Measurements from ENCODE around the gene TACR1. TPM values are rescaled to one million over a fixed set of nuclear protein-coding genes. Genes with fewer than 3 reads are reported as not detected.
"Not testable (repeated sequence)": the region's sequence is repeated elsewhere in the genome, so short reads cannot be mapped to it uniquely, and the experiment has no call there.

The TACR1 gene
- total and polyA plus RNA-seq, 4 donors, result 0.08 to 9.8 (median 3.4) TPM; not detected in 1

GRCh38 chr2:75182606-75183005 lies 16.7 kb downstream of the TACR1 start:
- DNase-seq (no peak), ATAC-seq (ENCODE audit: low FRiP score) (no peak)
- 85 to 89% methylated on average over 3 of the region's 3 CpGs for WGBS, 2 donors
- Histone ChIP-seq H3K9me3 (ENCODE audit: control insufficient read depth, low read length) (peaks cover 3% of the 10 kb centered on the region), H3K27ac (ENCODE audit: low read depth in 1 of 2, low read length in 2 of 2) (no peak overlapping the region), H3K4me1 (ENCODE audit: control insufficient read depth in 1 of 2, insufficient read depth in 2 of 2, low read length in 2 of 2) (no peaks in the 10 kb centered on the region), H3K36me3 (ENCODE audit: control insufficient read depth in 1 of 2, insufficient read depth in 2 of 2, low read length in 1 of 2) (no peaks in the 10 kb centered on the region), H3K4me3 (ENCODE audit: low read length in 2 of 2) (no peak overlapping the region), H3K27me3 (ENCODE audit: control insufficient read depth in 1 of 2, insufficient read depth in 2 of 2, low read length in 1 of 2) (peaks cover 0 to 2% of the 10 kb centered on the region in 2 donors)
- intact Hi-C loops (cut with DNase I), result no loop called here

GRCh38 chr2:75180476-75180875 lies 18.8 kb downstream of the TACR1 start:
- no peak overlapping the region for H3K4me3 ChIP-seq (ENCODE audit: low read length in 2 of 2)
- DNase-seq (no peak), ATAC-seq (ENCODE audit: low FRiP score) (no peak)
- no peaks in the 10 kb centered on the region for H3K36me3 ChIP-seq (ENCODE audit: control insufficient read depth in 1 of 2, insufficient read depth in 2 of 2, low read length in 1 of 2)
- H3K9me3 ChIP-seq (ENCODE audit: control insufficient read depth, low read length), result peaks cover 3% of the 10 kb centered on the region
- intact Hi-C loops (cut with DNase I), result no loop called here
- H3K27ac ChIP-seq (ENCODE audit: low read depth in 1 of 2, low read length in 2 of 2), result no peak overlapping the region
- H3K27me3 ChIP-seq (ENCODE audit: control insufficient read depth in 1 of 2, insufficient read depth in 2 of 2, low read length in 1 of 2), result peaks cover 0 to 2% of the 10 kb centered on the region in 2 donors
- H3K4me1 ChIP-seq (ENCODE audit: control insufficient read depth in 1 of 2, insufficient read depth in 2 of 2, low read length in 2 of 2), result no peaks in the 10 kb centered on the region

GRCh38 chr2:75177427-75177826 lies 21.9 kb downstream of the TACR1 start:
- peaks cover 3% of the 10 kb centered on the region for H3K9me3 ChIP-seq (ENCODE audit: control insufficient read depth, low read length)
- no peak for DNase-seq
- no peak overlapping the region for H3K27ac ChIP-seq (ENCODE audit: low read depth in 1 of 2, low read length in 2 of 2)
- H3K36me3 ChIP-seq (ENCODE audit: control insufficient read depth in 1 of 2, insufficient read depth in 2 of 2, low read length in 1 of 2), result no peaks in the 10 kb centered on the region
- peaks cover 0 to 2% of the 10 kb centered on the region in 2 donors for H3K27me3 ChIP-seq (ENCODE audit: control insufficient read depth in 1 of 2, insufficient read depth in 2 of 2, low read length in 1 of 2)
- intact Hi-C loops (cut with DNase I), result no loop called here
- no peak overlapping the region for H3K4me3 ChIP-seq (ENCODE audit: low read length in 2 of 2)
- WGBS, 2 donors, result 25 to 29% methylated on average over 2 of the region's 2 CpGs
- ATAC-seq (ENCODE audit: low FRiP score), result no peak
- H3K4me1 ChIP-seq (ENCODE audit: control insufficient read depth in 1 of 2, insufficient read depth in 2 of 2, low read length in 2 of 2), result no peaks in the 10 kb centered on the region

- no peak overlapping the region for H3K4me3 ChIP-seq (ENCODE audit: low read length in 2 of 2)
- peaks cover 0 to 2% of the 10 kb centered on the region in 2 donors for H3K27me3 ChIP-seq (ENCODE audit: control insufficient read depth in 1 of 2, insufficient read depth in 2 of 2, low read length in 1 of 2)
- no peaks in the 10 kb centered on the region for H3K4me1 ChIP-seq (ENCODE audit: control insufficient read depth in 1 of 2, insufficient read depth in 2 of 2, low read length in 2 of 2)
- 19 to 29% methylated on average over 3 of the region's 3 CpGs for WGBS, 2 donors
- DNase-seq (no peak), ATAC-seq (ENCODE audit: low FRiP score) (no peak)
- intact Hi-C loops (cut with DNase I), result no loop called here
- no peak overlapping the region for H3K27ac ChIP-seq (ENCODE audit: low read depth in 1 of 2, low read length in 2 of 2)
- H3K36me3 ChIP-seq (ENCODE audit: control insufficient read depth in 1 of 2, insufficient read depth in 2 of 2, low read length in 1 of 2), result no peaks in the 10 kb centered on the region
- no peaks in the 10 kb centered on the region for H3K9me3 ChIP-seq (ENCODE audit: control insufficient read depth, low read length)
Measured at GRCh38 chr2:75175456-75175855, 23.9 kb downstream of the TACR1 start.

- no peak for ATAC-seq (ENCODE audit: low FRiP score)
- WGBS, 2 donors, result 74 to 79% methylated on average over 2 of the region's 2 CpGs
- Histone ChIP-seq H3K36me3 (ENCODE audit: control insufficient read depth in 1 of 2, insufficient read depth in 2 of 2, low read length in 1 of 2) (no peaks in the 10 kb centered on the region), H3K27me3 (ENCODE audit: control insufficient read depth in 1 of 2, insufficient read depth in 2 of 2, low read length in 1 of 2) (peaks cover 0 to 2% of the 10 kb centered on the region in 2 donors), H3K4me1 (ENCODE audit: control insufficient read depth in 1 of 2, insufficient read depth in 2 of 2, low read length in 2 of 2) (no peaks in the 10 kb centered on the region), H3K4me3 (ENCODE audit: low read length in 2 of 2) (no peak overlapping the region), H3K9me3 (ENCODE audit: control insufficient read depth, low read length) (no peaks in the 10 kb centered on the region), H3K27ac (ENCODE audit: low read depth in 1 of 2, low read length in 2 of 2) (no peak overlapping the region)
- DNase-seq, result no peak
- intact Hi-C loops (cut with DNase I), result no loop called here
Measured at GRCh38 chr2:75174981-75175380, 24.3 kb downstream of the TACR1 start.

GRCh38 chr2:75174519-75174918 lies 24.8 kb downstream of the TACR1 start:
- Histone ChIP-seq H3K27ac (ENCODE audit: low read depth in 1 of 2, low read length in 2 of 2) (no peak overlapping the region), H3K36me3 (ENCODE audit: control insufficient read depth in 1 of 2, insufficient read depth in 2 of 2, low read length in 1 of 2) (no peaks in the 10 kb centered on the region), H3K9me3 (ENCODE audit: control insufficient read depth, low read length) (no peaks in the 10 kb centered on the region), H3K4me3 (ENCODE audit: low read length in 2 of 2) (no peak overlapping the region), H3K27me3 (ENCODE audit: control insufficient read depth in 1 of 2, insufficient read depth in 2 of 2, low read length in 1 of 2) (peaks cover 0 to under 1% of the 10 kb centered on the region in 2 donors), H3K4me1 (ENCODE audit: control insufficient read depth in 1 of 2, insufficient read depth in 2 of 2, low read length in 2 of 2) (no peaks in the 10 kb centered on the region)
- no peak for DNase-seq
- intact Hi-C loops (cut with DNase I), result no loop called here
- WGBS, 2 donors, result 34 to 47% methylated on average over 2 of the region's 2 CpGs
- no peak for ATAC-seq (ENCODE audit: low FRiP score)

- no peak for ATAC-seq (ENCODE audit: low FRiP score)
- intact Hi-C loops (cut with DNase I), result no loop called here
- Histone ChIP-seq H3K36me3 (ENCODE audit: control insufficient read depth in 1 of 2, insufficient read depth in 2 of 2, low read length in 1 of 2) (no peaks in the 10 kb centered on the region), H3K4me3 (ENCODE audit: low read length in 2 of 2) (no peak overlapping the region), H3K27ac (ENCODE audit: low read depth in 1 of 2, low read length in 2 of 2) (no peak overlapping the region), H3K4me1 (ENCODE audit: control insufficient read depth in 1 of 2, insufficient read depth in 2 of 2, low read length in 2 of 2) (no peaks in the 10 kb centered on the region), H3K27me3 (ENCODE audit: control insufficient read depth in 1 of 2, insufficient read depth in 2 of 2, low read length in 1 of 2) (no peaks in the 10 kb centered on the region), H3K9me3 (ENCODE audit: control insufficient read depth, low read length) (no peaks in the 10 kb centered on the region)
- DNase-seq, result no peak
Measured at GRCh38 chr2:75173740-75174139, 25.6 kb downstream of the TACR1 start.

- H3K4me1 ChIP-seq (ENCODE audit: control insufficient read depth in 1 of 2, insufficient read depth in 2 of 2, low read length in 2 of 2); DNase-seq; intact Hi-C loops (cut with DNase I); ATAC-seq (ENCODE audit: low FRiP score); H3K4me3 ChIP-seq (ENCODE audit: low read length in 2 of 2); H3K9me3 ChIP-seq (ENCODE audit: control insufficient read depth, low read length); H3K27ac ChIP-seq (ENCODE audit: low read depth in 1 of 2, low read length in 2 of 2); H3K36me3 ChIP-seq (ENCODE audit: control insufficient read depth in 1 of 2, insufficient read depth in 2 of 2, low read length in 1 of 2); H3K27me3 ChIP-seq (ENCODE audit: control insufficient read depth in 1 of 2, insufficient read depth in 2 of 2, low read length in 1 of 2): not testable (repeated sequence)
- 89 to 93% methylated on average over 5 of the region's 5 CpGs for WGBS, 2 donors
Measured at GRCh38 chr2:75171423-75171822, 27.9 kb downstream of the TACR1 start.

GRCh38 chr2:75170889-75171288 lies 28.4 kb downstream of the TACR1 start:
- ATAC-seq (ENCODE audit: low FRiP score), result no peak
- WGBS, 2 donors, result 93 to 95% methylated on average over 2 of the region's 2 CpGs
- H3K27ac ChIP-seq (ENCODE audit: low read depth in 1 of 2, low read length in 2 of 2), result no peak overlapping the region

More at GRCh38 chr2:75170889-75171288, 28.4 kb downstream of the TACR1 start:
- no peaks in the 10 kb centered on the region for H3K9me3 ChIP-seq (ENCODE audit: control insufficient read depth, low read length)
- H3K36me3 ChIP-seq (ENCODE audit: control insufficient read depth in 1 of 2, insufficient read depth in 2 of 2, low read length in 1 of 2), result no peaks in the 10 kb centered on the region
- intact Hi-C loops (cut with DNase I), result no loop called here
- no peaks in the 10 kb centered on the region for H3K4me1 ChIP-seq (ENCODE audit: control insufficient read depth in 1 of 2, insufficient read depth in 2 of 2, low read length in 2 of 2)
- no peak overlapping the region for H3K4me3 ChIP-seq (ENCODE audit: low read length in 2 of 2)
- DNase-seq, result no peak
- no peaks in the 10 kb centered on the region for H3K27me3 ChIP-seq (ENCODE audit: control insufficient read depth in 1 of 2, insufficient read depth in 2 of 2, low read length in 1 of 2)
